K562 (cell line): ENCODE data around the gene GRB2. TPM values are rescaled to one million over a fixed set of nuclear protein-coding genes. Genes with fewer than 3 reads are reported as not detected.

ENCODE experiments used
- ARID1B ChIP-seq: fragments of 450-650 bp; IDR thresholded peaks from 2 replicates; pipeline ENCODE4 v1.6.1; 2016; ENCODE audit warnings: antibody characterized with exemption, mild to moderate bottlenecking, inconsistent platforms
- CEBPB ChIP-seq: fragments of 450-650 bp; IDR thresholded peaks from 2 replicates; pipeline ENCODE4 v1.6.1; 2016; ENCODE audit warnings: missing genetic modification characterization, missing compliant biosample characterization
- EP300 ChIP-seq: IDR thresholded peaks from 2 replicates; pipeline ENCODE4 v1.6.1; 2012; ENCODE audit warnings: low read length, improper control_type of control experiment
- HMG20A ChIP-seq: fragments of 450-650 bp; formaldehyde crosslinking; conservative IDR thresholded peaks from 2 replicates; pipeline ENCODE4 v1.4.0; 2020; ENCODE audit warnings: mild to moderate bottlenecking, mixed read lengths
- NR2C1 ChIP-seq, 2 experiments: fragments of 450-650 bp; IDR thresholded peaks; 2 replicates each; pipeline ENCODE4 v1.6.1; 2017; ENCODE audit warnings: mild to moderate bottlenecking in 2 of 2, antibody characterized with exemption in 1 of 2, inconsistent platforms in 1 of 2, missing compliant biosample characterization in 1 of 2, missing genetic modification characterization in 1 of 2
- RAD51 ChIP-seq: fragments of 450-650 bp; IDR thresholded peaks from 2 replicates; pipeline ENCODE4 v1.7.1; 2016; ENCODE audit warnings: low read depth, mild to moderate bottlenecking, borderline replicate concordance
- SMAD4 ChIP-seq: fragments of 250-450 bp; sonication (Bioruptor Pico); conservative IDR thresholded peaks from 2 replicates; pipeline ENCODE4 v1.8.0; 2021; ENCODE audit warnings: inconsistent platforms, mild to moderate bottlenecking, moderate library complexity
- polyA plus RNA-seq, 8 experiments: library from polyadenylated mRNA; depleted of rRNA in 4 of 8; stranded (reverse) in 5 of 8; unstranded in 3 of 8; fragments of >200 nt; fragmentation: Nextera tagmentation in 2 of 8; fragmentation: Illumina TruSeq in 1 of 8; extraction: Ambion mirVana in 2 of 8; extraction: Trizol in 1 of 8; gene quantifications; 2 replicates each; pipeline versions ENCODE4 v1.2.1 to v1.2.3, GENCODE V29; 2011 to 2014; ENCODE audit warnings: inconsistent platforms in 1 of 8, missing spikeins in 1 of 8
- total RNA-seq, 7 experiments: library from RNA; depleted of rRNA in 6 of 7; stranded (reverse); fragments of >200 nt in 6 of 7; fragmentation: Illumina TruSeq in 2 of 7; extraction: Trizol in 2 of 7; gene quantifications; 2 replicates each; pipeline versions ENCODE4 v1.2.1 to v1.2.3, GENCODE V29; 2011 to 2021; ENCODE audit warnings: low replicate concordance in 1 of 7
- TF ChIP-seq, protein P1 (sequence below): fragments of 250-450 bp; sonication (Bioruptor Pico); IDR thresholded peaks from 2 replicates; pipeline ENCODE4 v1.5.0; 2020; ENCODE audit warnings: mild to moderate bottlenecking, borderline replicate concordance
- TF ChIP-seq, protein P2 (sequence below): sonication (generic); formaldehyde crosslinking; IDR thresholded peaks from 2 replicates; pipeline ENCODE4 v1.5.0; 2020; ENCODE audit warnings: missing genetic modification reagents
- TF ChIP-seq, protein P3 (sequence below): sonication (generic); formaldehyde crosslinking; IDR thresholded peaks from 2 replicates; pipeline ENCODE4 v1.9.0; 2022; ENCODE audit warnings: mild to moderate bottlenecking, missing genetic modification reagents
- TF ChIP-seq, protein P4 (sequence below): sonication (generic); formaldehyde crosslinking; IDR thresholded peaks from 2 replicates; pipeline ENCODE4 v1.8.1; 2023; ENCODE audit warnings: mild to moderate bottlenecking, missing genetic modification reagents

GRB2 gene
- total and polyA plus RNA-seq, 9 of the 15 experiments (the other 6 are each of a cell fraction or from before 2014, with no cell fraction given), result 57.2 to 136 (median 84.8) TPM

DNA sequence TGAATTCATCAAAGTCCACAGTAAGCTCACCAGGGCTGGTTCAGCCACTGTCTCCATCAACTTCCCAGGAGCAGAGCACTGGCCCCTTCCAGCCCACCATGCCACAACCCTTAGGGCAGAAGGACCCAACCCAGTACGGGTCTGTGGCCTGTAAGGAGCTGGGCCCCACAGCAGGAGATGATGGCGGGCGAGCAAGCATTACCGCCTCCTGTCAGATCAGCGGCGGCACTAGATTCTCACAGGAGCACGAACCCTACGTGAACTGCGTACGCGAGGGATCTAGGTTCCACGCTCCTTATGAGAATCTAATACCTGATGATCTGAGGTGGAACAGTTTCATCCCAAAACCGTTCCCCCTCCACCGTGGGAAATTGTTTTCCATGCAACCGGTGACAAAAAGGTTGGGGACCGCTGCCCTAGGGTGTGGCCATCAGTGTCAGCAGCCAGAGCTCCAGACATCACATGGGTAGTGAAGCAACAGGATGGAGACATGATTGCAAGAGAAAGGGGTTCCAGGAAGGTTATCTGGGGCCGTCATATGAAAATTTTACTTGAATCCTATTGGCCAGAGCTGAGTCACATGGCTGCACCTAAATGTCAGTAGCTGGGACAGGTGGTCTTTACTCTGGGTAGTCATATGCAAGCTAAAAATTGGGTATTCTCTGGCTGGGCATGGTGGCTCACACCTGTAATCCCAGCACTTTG is 103.8 kb downstream of the GRB2 start (continued):
- TF ChIP-seq, protein P1, sequence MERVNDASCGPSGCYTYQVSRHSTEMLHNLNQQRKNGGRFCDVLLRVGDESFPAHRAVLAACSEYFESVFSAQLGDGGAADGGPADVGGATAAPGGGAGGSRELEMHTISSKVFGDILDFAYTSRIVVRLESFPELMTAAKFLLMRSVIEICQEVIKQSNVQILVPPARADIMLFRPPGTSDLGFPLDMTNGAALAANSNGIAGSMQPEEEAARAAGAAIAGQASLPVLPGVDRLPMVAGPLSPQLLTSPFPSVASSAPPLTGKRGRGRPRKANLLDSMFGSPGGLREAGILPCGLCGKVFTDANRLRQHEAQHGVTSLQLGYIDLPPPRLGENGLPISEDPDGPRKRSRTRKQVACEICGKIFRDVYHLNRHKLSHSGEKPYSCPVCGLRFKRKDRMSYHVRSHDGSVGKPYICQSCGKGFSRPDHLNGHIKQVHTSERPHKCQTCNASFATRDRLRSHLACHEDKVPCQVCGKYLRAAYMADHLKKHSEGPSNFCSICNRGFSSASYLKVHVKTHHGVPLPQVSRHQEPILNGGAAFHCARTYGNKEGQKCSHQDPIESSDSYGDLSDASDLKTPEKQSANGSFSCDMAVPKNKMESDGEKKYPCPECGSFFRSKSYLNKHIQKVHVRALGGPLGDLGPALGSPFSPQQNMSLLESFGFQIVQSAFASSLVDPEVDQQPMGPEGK (CRISPR knock-in tag), result no peak
- TF ChIP-seq SMAD4 (CRISPR knock-in tag) (peak; percentile 98), CEBPB (tag) (peak; percentile 92), HMG20A (CRISPR knock-in tag) (no peak), ARID1B (peak; percentile 28; the same call in 1 of the 2 replicates), EP300 (0 out of 2 replicates have a peak, but pooled peaks have one; percentile 17), RAD51 (peak; percentile 81), NR2C1 (IDR thresholded peaks at IDR 0.05) (no peak), NR2C1 (tag; IDR thresholded peaks at IDR 0.05) (0 out of 2 replicates have a peak, but pooled peaks have one; percentile 23)
- TF ChIP-seq, protein P2, sequence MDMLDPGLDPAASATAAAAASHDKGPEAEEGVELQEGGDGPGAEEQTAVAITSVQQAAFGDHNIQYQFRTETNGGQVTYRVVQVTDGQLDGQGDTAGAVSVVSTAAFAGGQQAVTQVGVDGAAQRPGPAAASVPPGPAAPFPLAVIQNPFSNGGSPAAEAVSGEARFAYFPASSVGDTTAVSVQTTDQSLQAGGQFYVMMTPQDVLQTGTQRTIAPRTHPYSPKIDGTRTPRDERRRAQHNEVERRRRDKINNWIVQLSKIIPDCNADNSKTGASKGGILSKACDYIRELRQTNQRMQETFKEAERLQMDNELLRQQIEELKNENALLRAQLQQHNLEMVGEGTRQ (CRISPR knock-in tag), result peak; percentile 74
- TF ChIP-seq, protein P3, sequence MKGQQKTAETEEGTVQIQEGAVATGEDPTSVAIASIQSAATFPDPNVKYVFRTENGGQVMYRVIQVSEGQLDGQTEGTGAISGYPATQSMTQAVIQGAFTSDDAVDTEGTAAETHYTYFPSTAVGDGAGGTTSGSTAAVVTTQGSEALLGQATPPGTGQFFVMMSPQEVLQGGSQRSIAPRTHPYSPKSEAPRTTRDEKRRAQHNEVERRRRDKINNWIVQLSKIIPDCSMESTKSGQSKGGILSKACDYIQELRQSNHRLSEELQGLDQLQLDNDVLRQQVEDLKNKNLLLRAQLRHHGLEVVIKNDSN (CRISPR knock-in tag), result peak; percentile 67
- TF ChIP-seq, protein P4, sequence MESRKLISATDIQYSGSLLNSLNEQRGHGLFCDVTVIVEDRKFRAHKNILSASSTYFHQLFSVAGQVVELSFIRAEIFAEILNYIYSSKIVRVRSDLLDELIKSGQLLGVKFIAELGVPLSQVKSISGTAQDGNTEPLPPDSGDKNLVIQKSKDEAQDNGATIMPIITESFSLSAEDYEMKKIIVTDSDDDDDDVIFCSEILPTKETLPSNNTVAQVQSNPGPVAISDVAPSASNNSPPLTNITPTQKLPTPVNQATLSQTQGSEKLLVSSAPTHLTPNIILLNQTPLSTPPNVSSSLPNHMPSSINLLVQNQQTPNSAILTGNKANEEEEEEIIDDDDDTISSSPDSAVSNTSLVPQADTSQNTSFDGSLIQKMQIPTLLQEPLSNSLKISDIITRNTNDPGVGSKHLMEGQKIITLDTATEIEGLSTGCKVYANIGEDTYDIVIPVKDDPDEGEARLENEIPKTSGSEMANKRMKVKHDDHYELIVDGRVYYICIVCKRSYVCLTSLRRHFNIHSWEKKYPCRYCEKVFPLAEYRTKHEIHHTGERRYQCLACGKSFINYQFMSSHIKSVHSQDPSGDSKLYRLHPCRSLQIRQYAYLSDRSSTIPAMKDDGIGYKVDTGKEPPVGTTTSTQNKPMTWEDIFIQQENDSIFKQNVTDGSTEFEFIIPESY, result peak; percentile 89
